ENCODE data around the gene PDZRN4. TPM values are rescaled to one million over a fixed set of nuclear protein-coding genes. Genes with fewer than 3 reads are reported as not detected.

Gene PDZRN4
- total RNA-seq, 1 donor: not detected

DNA sequence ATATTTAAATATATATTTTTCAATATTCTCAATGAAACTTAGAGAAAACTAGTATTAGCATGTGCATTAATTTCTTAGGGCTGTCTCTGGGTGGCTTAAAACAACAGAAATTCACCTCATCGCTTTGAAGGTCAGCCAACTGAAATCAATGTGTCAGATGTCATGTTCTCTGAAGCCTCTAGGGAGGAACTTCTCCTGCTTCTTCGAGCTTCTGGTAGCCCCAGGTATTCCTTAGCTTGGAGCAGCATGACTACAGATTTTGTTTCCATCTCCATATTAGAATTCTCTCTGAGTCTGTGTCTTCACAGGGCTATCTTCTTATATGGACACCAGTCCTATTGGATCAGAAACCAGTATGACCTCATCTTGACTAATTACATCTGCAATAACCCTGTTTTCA is 221.5 kb downstream of the PDZRN4 start:
- Histone ChIP-seq H3K79me2 (ENCODE audit: insufficient read depth, low read length) (no peaks in the 10 kb centered on the region), H3K9me3 (ENCODE audit: low read depth, low read length) (no peaks in the 10 kb centered on the region), H4K20me1 (ENCODE audit: insufficient read depth, low read length) (no peaks in the 10 kb centered on the region), H3K4me1 (ENCODE audit: insufficient read depth, low read length) (no peaks in the 10 kb centered on the region), H3K4me2 (ENCODE audit: insufficient read depth, low read length) (no peak overlapping the region), H2AFZ (ENCODE audit: low read length) (no peak overlapping the region), H3K27me3 (ENCODE audit: insufficient read depth, low read length) (no peaks in the 10 kb centered on the region), H3K27ac (ENCODE audit: low read depth, low read length) (no peak overlapping the region), H3K36me3 (ENCODE audit: insufficient read depth, low read length) (no peaks in the 10 kb centered on the region), H3K4me3 (ENCODE audit: insufficient read depth, low read length) (no peak overlapping the region)
- TF ChIP-seq, protein P1, sequence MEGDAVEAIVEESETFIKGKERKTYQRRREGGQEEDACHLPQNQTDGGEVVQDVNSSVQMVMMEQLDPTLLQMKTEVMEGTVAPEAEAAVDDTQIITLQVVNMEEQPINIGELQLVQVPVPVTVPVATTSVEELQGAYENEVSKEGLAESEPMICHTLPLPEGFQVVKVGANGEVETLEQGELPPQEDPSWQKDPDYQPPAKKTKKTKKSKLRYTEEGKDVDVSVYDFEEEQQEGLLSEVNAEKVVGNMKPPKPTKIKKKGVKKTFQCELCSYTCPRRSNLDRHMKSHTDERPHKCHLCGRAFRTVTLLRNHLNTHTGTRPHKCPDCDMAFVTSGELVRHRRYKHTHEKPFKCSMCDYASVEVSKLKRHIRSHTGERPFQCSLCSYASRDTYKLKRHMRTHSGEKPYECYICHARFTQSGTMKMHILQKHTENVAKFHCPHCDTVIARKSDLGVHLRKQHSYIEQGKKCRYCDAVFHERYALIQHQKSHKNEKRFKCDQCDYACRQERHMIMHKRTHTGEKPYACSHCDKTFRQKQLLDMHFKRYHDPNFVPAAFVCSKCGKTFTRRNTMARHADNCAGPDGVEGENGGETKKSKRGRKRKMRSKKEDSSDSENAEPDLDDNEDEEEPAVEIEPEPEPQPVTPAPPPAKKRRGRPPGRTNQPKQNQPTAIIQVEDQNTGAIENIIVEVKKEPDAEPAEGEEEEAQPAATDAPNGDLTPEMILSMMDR (IDR thresholded peaks at IDR 0.05; ENCODE audit: extremely low read depth, low read depth, low read length): no peak
- no peak for DNase-seq (ENCODE audit: insufficient read length, low spot score, missing footprints)

DNA sequence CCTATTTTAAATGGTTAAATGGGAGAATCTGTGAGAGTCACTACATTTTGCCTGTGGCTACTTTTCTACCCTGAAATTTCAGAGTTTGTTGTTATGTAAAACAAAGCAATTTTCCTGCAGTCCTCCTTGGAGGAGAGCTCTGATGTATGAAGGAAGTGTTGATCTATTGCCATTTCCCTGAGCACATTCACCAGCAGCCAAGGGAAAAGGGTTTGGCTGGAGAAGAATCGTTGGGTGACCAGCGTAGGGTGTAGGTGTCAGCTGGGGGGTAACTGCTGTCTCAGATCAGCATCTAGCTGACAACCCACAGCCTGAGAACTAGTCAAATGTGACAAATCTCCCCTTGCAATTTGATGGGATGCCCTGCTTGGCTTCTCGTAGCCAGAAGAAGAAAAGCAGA is 230.5 kb downstream of the PDZRN4 start:
- TF ChIP-seq, protein P1 (IDR thresholded peaks at IDR 0.05; ENCODE audit: extremely low read depth, low read depth, low read length): no peak
- Histone ChIP-seq H3K4me2 (ENCODE audit: insufficient read depth, low read length) (no peak overlapping the region), H3K27me3 (ENCODE audit: insufficient read depth, low read length) (no peaks in the 10 kb centered on the region), H2AFZ (ENCODE audit: low read length) (no peak overlapping the region), H3K4me3 (ENCODE audit: insufficient read depth, low read length) (no peak overlapping the region), H3K4me1 (ENCODE audit: insufficient read depth, low read length) (no peaks in the 10 kb centered on the region), H3K27ac (ENCODE audit: low read depth, low read length) (no peak overlapping the region), H4K20me1 (ENCODE audit: insufficient read depth, low read length) (no peaks in the 10 kb centered on the region), H3K36me3 (ENCODE audit: insufficient read depth, low read length) (no peaks in the 10 kb centered on the region), H3K79me2 (ENCODE audit: insufficient read depth, low read length) (no peaks in the 10 kb centered on the region), H3K9me3 (ENCODE audit: low read depth, low read length) (no peaks in the 10 kb centered on the region)
- no peak for DNase-seq (ENCODE audit: insufficient read length, low spot score, missing footprints)

DNA sequence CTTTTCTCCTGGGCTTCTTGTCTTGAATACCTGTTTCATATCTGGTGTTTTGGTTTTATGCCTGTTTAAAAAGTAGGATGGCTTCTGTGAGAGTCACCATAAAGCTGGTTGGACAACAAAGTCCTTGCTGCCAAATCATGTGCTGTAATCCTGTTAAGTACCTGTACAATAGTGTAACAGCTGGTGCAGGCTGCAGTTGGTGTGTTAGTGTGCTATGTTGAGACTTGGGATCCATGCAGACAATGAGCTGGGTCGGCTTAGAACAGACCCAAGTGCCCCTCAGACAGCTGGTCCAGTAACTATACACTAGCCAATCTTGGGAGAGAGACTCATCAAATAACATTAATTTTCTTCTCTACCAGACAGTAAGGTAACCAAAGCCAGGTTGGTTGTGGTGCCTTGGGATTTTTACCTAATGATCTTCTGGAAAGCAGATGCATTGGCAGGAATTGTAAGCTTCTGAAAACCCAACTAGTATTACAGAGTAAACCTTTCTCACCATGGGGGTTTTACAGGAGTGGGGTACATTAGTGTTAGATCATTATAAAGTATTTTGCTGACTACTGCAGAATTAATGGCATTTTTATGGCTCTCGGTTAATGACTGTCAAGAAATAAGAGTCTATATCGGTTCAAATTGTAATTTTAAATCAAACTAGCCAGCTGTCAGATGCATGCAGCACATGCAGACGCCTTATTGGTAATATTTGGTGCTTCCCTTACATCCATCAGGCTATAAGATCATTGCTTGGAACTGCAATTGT is 231.2 kb downstream of the PDZRN4 start:
- no peaks in the 10 kb centered on the region for H3K27me3 ChIP-seq (ENCODE audit: insufficient read depth, low read length)
- DNase-seq (ENCODE audit: insufficient read length, low spot score, missing footprints): no peak
- H2AFZ ChIP-seq (ENCODE audit: low read length): no peak overlapping the region
- no peaks in the 10 kb centered on the region for H3K9me3 ChIP-seq (ENCODE audit: low read depth, low read length)
- TF ChIP-seq, protein P1 (IDR thresholded peaks at IDR 0.05; ENCODE audit: extremely low read depth, low read depth, low read length): no peak
- H3K4me1 ChIP-seq (ENCODE audit: insufficient read depth, low read length): no peaks in the 10 kb centered on the region
- no peak overlapping the region for H3K27ac ChIP-seq (ENCODE audit: low read depth, low read length)
- no peak overlapping the region for H3K4me2 ChIP-seq (ENCODE audit: insufficient read depth, low read length)
- no peaks in the 10 kb centered on the region for H3K36me3 ChIP-seq (ENCODE audit: insufficient read depth, low read length)
- H4K20me1 ChIP-seq (ENCODE audit: insufficient read depth, low read length): no peaks in the 10 kb centered on the region
- no peaks in the 10 kb centered on the region for H3K79me2 ChIP-seq (ENCODE audit: insufficient read depth, low read length)
- H3K4me3 ChIP-seq (ENCODE audit: insufficient read depth, low read length): no peak overlapping the region

DNA sequence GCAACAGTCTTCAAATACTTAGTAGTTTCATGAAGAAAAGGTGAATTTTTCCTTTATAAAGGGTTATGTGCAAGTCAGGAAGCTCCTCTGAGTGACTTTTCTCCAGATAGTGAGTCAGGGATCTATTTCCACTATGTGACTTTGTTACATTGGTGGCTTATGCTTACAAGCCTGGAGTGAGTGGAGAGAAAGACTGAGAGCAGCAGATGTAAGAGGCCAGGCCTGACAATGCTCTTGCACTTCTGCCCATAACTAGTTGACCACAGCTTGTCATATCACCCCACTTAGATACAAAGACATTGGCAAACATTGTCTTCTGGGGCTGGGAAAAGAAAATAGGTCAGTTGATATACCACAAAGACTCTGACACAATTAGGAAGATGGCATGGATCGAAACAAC is 236.5 kb downstream of the PDZRN4 start:
- TF ChIP-seq, protein P1 (IDR thresholded peaks at IDR 0.05; ENCODE audit: extremely low read depth, low read depth, low read length): no peak
- no peaks in the 10 kb centered on the region for H3K27me3 ChIP-seq (ENCODE audit: insufficient read depth, low read length)
- DNase-seq (ENCODE audit: insufficient read length, low spot score, missing footprints): no peak

More for the DNA sequence above, 236.5 kb downstream of the PDZRN4 start:
- H3K79me2 ChIP-seq (ENCODE audit: insufficient read depth, low read length): no peaks in the 10 kb centered on the region
- H3K27ac ChIP-seq (ENCODE audit: low read depth, low read length): no peak overlapping the region
- H3K9me3 ChIP-seq (ENCODE audit: low read depth, low read length): no peaks in the 10 kb centered on the region
- no peak overlapping the region for H2AFZ ChIP-seq (ENCODE audit: low read length)
- H4K20me1 ChIP-seq (ENCODE audit: insufficient read depth, low read length): no peaks in the 10 kb centered on the region
- no peak overlapping the region for H3K4me2 ChIP-seq (ENCODE audit: insufficient read depth, low read length)
- H3K4me1 ChIP-seq (ENCODE audit: insufficient read depth, low read length): no peaks in the 10 kb centered on the region
- no peaks in the 10 kb centered on the region for H3K36me3 ChIP-seq (ENCODE audit: insufficient read depth, low read length)
- H3K4me3 ChIP-seq (ENCODE audit: insufficient read depth, low read length): no peak overlapping the region
